Endothelial cell of umbilical vein (primary cell): ENCODE measurements around the gene SFMBT2. TPM values are rescaled to one million over a fixed set of nuclear protein-coding genes. Genes with fewer than 3 reads are reported as not detected.

Source experiments
- BruUV-seq: library from RNA; stranded (reverse); fragments of 400-500 nt; replicated peaks from 2 replicates; lab custom pipeline; 2021; lab: Mats Ljungman, UMichigan
- CTCF ChIA-PET: fragments of 300-600, 350-600 bp; sonication (Branson Sonifier 250); formaldehyde crosslinking; loops from one replicate; lab custom pipeline; 2021; ENCODE audit warnings: antibody characterized with exemption, inconsistent platforms; lab: Charles Lee
- POLR2A ChIA-PET: fragments of 300-600, 350-600 bp; sonication (Branson Sonifier 250); formaldehyde crosslinking; loops from one replicate; lab custom pipeline; 2021; ENCODE audit warnings: antibody characterized with exemption, inconsistent platforms; lab: Charles Lee
- DNase-seq: peaks from one replicate; pipeline ENCODE4 v3.0.0-alpha.2; 2011; ENCODE audit warnings: low read depth, low spot score
- FAIRE-seq: peaks from 2 replicates; lab custom pipeline; 2011; peaks lifted over from hg19 to GRCh38; lab: Jason Lieb, UNC
- H2AFZ ChIP-seq: 2 replicates; pipeline ENCODE4 v1.6.0; 2012; ENCODE audit warnings: low read depth, low read length, control low read depth, inconsistent platforms
- H3K27ac ChIP-seq: 2 replicates; pipeline ENCODE4 v1.5.1; 2011; ENCODE audit warnings: low read depth, mild to moderate bottlenecking, control low read depth, low read length, moderate library complexity; ENCODE audit not compliant: insufficient read depth
- H3K27me3 ChIP-seq, 2 experiments: 2 replicates each; pipeline versions ENCODE4 v1.6.0 to v1.6.1; 2011; ENCODE audit warnings: low read length in 2 of 2, mixed read lengths in 1 of 2; ENCODE audit not compliant: control insufficient read depth in 2 of 2, insufficient read depth in 2 of 2
- H3K36me3 ChIP-seq, 2 experiments: 2 replicates in 1 of 2; 3 replicates in 1 of 2; pipeline ENCODE4 v1.5.1; 2011; ENCODE audit warnings: low read length in 2 of 2, mild to moderate bottlenecking in 1 of 2, moderate library complexity in 1 of 2; ENCODE audit not compliant: control insufficient read depth in 2 of 2, insufficient read depth in 2 of 2; ENCODE audit errors: extremely low read depth in 1 of 2
- H3K4me1 ChIP-seq: 3 replicates; pipeline ENCODE4 v1.5.1; 2011; ENCODE audit warnings: mild to moderate bottlenecking, low read length; ENCODE audit not compliant: control insufficient read depth, insufficient read depth; ENCODE audit errors: extremely low read depth
- H3K4me2 ChIP-seq: 2 replicates; pipeline ENCODE4 v1.6.1; 2011; ENCODE audit warnings: low read length, control low read depth, mixed read lengths; ENCODE audit not compliant: insufficient read depth
- H3K4me3 ChIP-seq, 3 experiments: fragments of 200-600 bp in 1 of 3; sonication (generic), shearing (Covaris generic) in 1 of 3; replicated peaks in 1 of 3; 2 replicates each; pipeline ENCODE4 v1.5.1; 2011 to 2016; ENCODE audit warnings: control low read depth in 3 of 3, low read length in 3 of 3, mild to moderate bottlenecking in 2 of 3, inconsistent platforms in 1 of 3, low read depth in 1 of 3, moderate library complexity in 1 of 3; ENCODE audit not compliant: insufficient read depth in 1 of 3
- H3K79me2 ChIP-seq: 2 replicates; pipeline ENCODE4 v1.6.0; 2012; ENCODE audit warnings: low read length, inconsistent platforms; ENCODE audit not compliant: control insufficient read depth, insufficient read depth
- H3K9ac ChIP-seq: replicated peaks from 2 replicates; pipeline ENCODE3; 2011; ENCODE audit warnings: low read length, control low read depth; ENCODE audit not compliant: insufficient read depth; ENCODE audit errors: extremely low read depth
- H3K9me1 ChIP-seq: replicated peaks from 3 replicates; pipeline ENCODE4 v1.6.0; 2011; ENCODE audit warnings: mild to moderate bottlenecking, low read length; ENCODE audit not compliant: control insufficient read depth, insufficient read depth; ENCODE audit errors: extremely low read depth
- H3K9me3 ChIP-seq: replicated peaks from 2 replicates; pipeline ENCODE4 v1.5.1; 2012; ENCODE audit warnings: low read length, inconsistent platforms; ENCODE audit not compliant: control insufficient read depth, insufficient read depth
- H4K20me1 ChIP-seq: replicated peaks from 2 replicates; pipeline ENCODE3; 2011; ENCODE audit warnings: mild to moderate bottlenecking, low read length; ENCODE audit not compliant: control insufficient read depth, insufficient read depth; ENCODE audit errors: extremely low read depth
- EZH2 ChIP-seq: IDR thresholded peaks from 2 replicates; pipeline ENCODE4 v1.6.1; 2012; ENCODE audit warnings: borderline replicate concordance, low read depth, mild to moderate bottlenecking, moderate library complexity, low read length, inconsistent platforms; ENCODE audit not compliant: severe bottlenecking
- FOS ChIP-seq: IDR thresholded peaks from 2 replicates; pipeline ENCODE4 v1.6.1; 2011; ENCODE audit warnings: mild to moderate bottlenecking, low read length, moderate library complexity, borderline replicate concordance; ENCODE audit not compliant: insufficient read depth
- GATA2 ChIP-seq: IDR thresholded peaks from 2 replicates; pipeline ENCODE4 v1.7.0; 2011; ENCODE audit warnings: low read depth, mild to moderate bottlenecking, moderate library complexity, mixed read lengths, low read length; ENCODE audit not compliant: insufficient read length, insufficient read depth
- JUN ChIP-seq: IDR thresholded peaks from 2 replicates; pipeline ENCODE4 v1.6.1; 2011; ENCODE audit warnings: borderline replicate concordance, low read depth; ENCODE audit not compliant: insufficient read length, insufficient read depth
- MYC ChIP-seq: IDR thresholded peaks from one replicate; pipeline ENCODE4 v1.6.1; 2011; ENCODE audit warnings: mild to moderate bottlenecking, low read depth, low read length
- POLR2A ChIP-seq: IDR thresholded peaks from 2 replicates; pipeline ENCODE4 v1.6.1; 2012; ENCODE audit warnings: low read depth, mild to moderate bottlenecking, control low read depth, low read length
- POLR2AphosphoS5 ChIP-seq: IDR thresholded peaks from 2 replicates; pipeline ENCODE4 v1.6.1; 2012; ENCODE audit warnings: low read depth, mild to moderate bottlenecking, control low read depth, low read length, moderate library complexity; ENCODE audit not compliant: insufficient read depth
- dilution Hi-C: fragments of 300-500 bp; cut with MboI; formaldehyde crosslinking; loops from one replicate; pipeline ENCODE4 v1.15.0; 2019; ENCODE audit warnings: low sequenced_read_pairs; ENCODE audit not compliant: extremely low pct_ligation_motif_present
- intact Hi-C: fragments of 100-400 bp; cut with micrococcal nuclease; formaldehyde crosslinking; loops from one replicate; pipeline ENCODE4 v1.10.0; 2022
- polyA plus RNA-seq, 4 experiments: library from polyadenylated mRNA; depleted of rRNA in 3 of 4; stranded (reverse) in 3 of 4; unstranded in 1 of 4; fragments of >200 nt; gene quantifications; 2 replicates each; pipeline versions ENCODE4 v1.2.1 to v1.2.3, GENCODE V29; 2011 to 2012; ENCODE audit warnings: missing spikeins in 1 of 4
- total RNA-seq: library from RNA; stranded (reverse); gene quantifications from 2 replicates; pipeline ENCODE4 v1.2.3, GENCODE V29; 2021
- TF ChIP-seq, protein P1 (sequence below), 2 donors: IDR thresholded peaks; 1 replicate in 1 of 2; 2 replicates in 1 of 2; pipeline ENCODE4 v1.5.1; 2011; ENCODE audit warnings: low read length in 2 of 2, mild to moderate bottlenecking in 2 of 2, moderate library complexity in 2 of 2, control low read depth in 1 of 2, inconsistent platforms in 1 of 2, low read depth in 1 of 2; ENCODE audit not compliant: insufficient read depth in 1 of 2; ENCODE audit errors: extremely low read depth in 1 of 2
- TF ChIP-seq, protein P2 (sequence below): IDR thresholded peaks from 2 replicates; pipeline ENCODE4 v1.6.1; 2011; ENCODE audit not compliant: insufficient read depth, insufficient read length

Gene SFMBT2
- total and polyA plus RNA-seq, 2 donors (not counting 3 experiments of a cell fraction or from before 2014, with no cell fraction given): 0.14 to 0.64 TPM

- no peak overlapping the region for H3K9ac ChIP-seq
- H3K4me1 ChIP-seq: no peaks in the 10 kb centered on the region
- no peak overlapping the region for H3K4me2 ChIP-seq
- no peaks in the 10 kb centered on the region for H3K36me3 ChIP-seq
- dilution Hi-C loops: no loop called here
- H3K79me2 ChIP-seq: no peaks in the 10 kb centered on the region
- no peak overlapping the region for H3K4me3 ChIP-seq
- FAIRE-seq (no peak), DNase-seq (peak; percentile 19)
- H4K20me1 ChIP-seq: no peaks in the 10 kb centered on the region
- no peak overlapping the region for H3K27ac ChIP-seq
- BruUV-seq: no TSS peak
- H3K9me3 ChIP-seq: no peaks in the 10 kb centered on the region
- no peaks in the 10 kb centered on the region for H3K27me3 ChIP-seq
- CTCF ChIA-PET: no interaction called here
- no peak for TF ChIP-seq GATA2
- TF ChIP-seq EZH2: no peak
- TF ChIP-seq, protein P1, sequence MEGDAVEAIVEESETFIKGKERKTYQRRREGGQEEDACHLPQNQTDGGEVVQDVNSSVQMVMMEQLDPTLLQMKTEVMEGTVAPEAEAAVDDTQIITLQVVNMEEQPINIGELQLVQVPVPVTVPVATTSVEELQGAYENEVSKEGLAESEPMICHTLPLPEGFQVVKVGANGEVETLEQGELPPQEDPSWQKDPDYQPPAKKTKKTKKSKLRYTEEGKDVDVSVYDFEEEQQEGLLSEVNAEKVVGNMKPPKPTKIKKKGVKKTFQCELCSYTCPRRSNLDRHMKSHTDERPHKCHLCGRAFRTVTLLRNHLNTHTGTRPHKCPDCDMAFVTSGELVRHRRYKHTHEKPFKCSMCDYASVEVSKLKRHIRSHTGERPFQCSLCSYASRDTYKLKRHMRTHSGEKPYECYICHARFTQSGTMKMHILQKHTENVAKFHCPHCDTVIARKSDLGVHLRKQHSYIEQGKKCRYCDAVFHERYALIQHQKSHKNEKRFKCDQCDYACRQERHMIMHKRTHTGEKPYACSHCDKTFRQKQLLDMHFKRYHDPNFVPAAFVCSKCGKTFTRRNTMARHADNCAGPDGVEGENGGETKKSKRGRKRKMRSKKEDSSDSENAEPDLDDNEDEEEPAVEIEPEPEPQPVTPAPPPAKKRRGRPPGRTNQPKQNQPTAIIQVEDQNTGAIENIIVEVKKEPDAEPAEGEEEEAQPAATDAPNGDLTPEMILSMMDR (IDR thresholded peaks at IDR 0.05; ENCODE audit: extremely low read depth in 1 of 2, insufficient read depth in 1 of 2, low read depth in 1 of 2, low read length in 2 of 2): no peak
- no peak for TF ChIP-seq POLR2A
- TF ChIP-seq, protein P2, sequence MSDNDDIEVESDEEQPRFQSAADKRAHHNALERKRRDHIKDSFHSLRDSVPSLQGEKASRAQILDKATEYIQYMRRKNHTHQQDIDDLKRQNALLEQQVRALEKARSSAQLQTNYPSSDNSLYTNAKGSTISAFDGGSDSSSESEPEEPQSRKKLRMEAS: no peak
- no peak for TF ChIP-seq JUN
- TF ChIP-seq FOS: no peak
- TF ChIP-seq MYC: no peak
- TF ChIP-seq POLR2AphosphoS5: no peak
- no peaks in the 10 kb centered on the region for H3K9me1 ChIP-seq
- intact Hi-C loops: no loop called here
- no peak overlapping the region for H2AFZ ChIP-seq
- POLR2A ChIA-PET: no interaction called here
These were observed 133.0 kb downstream of the SFMBT2 start for GRCh38 chr10:7277867-7278266.
